Ascending aorta (tissue), 2 donors: ENCODE results near the gene GFRA1. TPM values are rescaled to one million over a fixed set of nuclear protein-coding genes. Genes with fewer than 3 reads are reported as not detected.

Experiments used
- DNase-seq, 2 donors: peaks; one replicate each; pipeline ENCODE4 v3.0.0-alpha.2; 2019; ENCODE audit warnings: low spot score in 2 of 2
- H3K27ac ChIP-seq, 2 donors: fragments of 200-600 bp; sonication (generic); one replicate each; pipeline ENCODE4 v1.5.1; 2016 to 2017; ENCODE audit warnings: mild to moderate bottlenecking in 1 of 2
- H3K27me3 ChIP-seq: fragments of 200-600 bp; sonication (generic); one replicate; pipeline ENCODE4 v1.5.1; 2017
- H3K36me3 ChIP-seq, 2 donors: fragments of 200-600 bp; sonication (generic); one replicate each; pipeline ENCODE4 v1.5.1; 2016
- H3K4me1 ChIP-seq, 2 donors: fragments of 200-600 bp; sonication (generic); one replicate each; pipeline ENCODE4 v1.5.1; 2016 to 2017; ENCODE audit warnings: mild to moderate bottlenecking in 1 of 2
- H3K4me3 ChIP-seq, 2 donors: fragments of 200-600 bp; sonication (generic); one replicate each; pipeline ENCODE4 v1.5.1; 2016 to 2017; ENCODE audit warnings: mild to moderate bottlenecking in 1 of 2
- H3K9me3 ChIP-seq, 2 donors: fragments of 200-600 bp; sonication (generic); one replicate each; pipeline ENCODE4 v1.5.1; 2016
- intact Hi-C: fragments of 100-400 bp; cut with DNase I; formaldehyde crosslinking; loops from one replicate; pipeline ENCODE4 v1.15.1; 2023
- total RNA-seq: library from RNA; depleted of rRNA; stranded (reverse); fragments of >200 nt; gene quantifications from one replicate; pipeline ENCODE4 v1.1.0, GENCODE V29; 2016
- TF ChIP-seq, protein P1 (sequence below), 3 experiments: fragments of 200-600 bp in 2 of 3; fragments of 450-650 bp in 1 of 3; sonication (generic) in 2 of 3; IDR thresholded peaks; one replicate each; pipeline ENCODE4 v1.5.1; 2016 to 2019; ENCODE audit warnings: antibody characterized with exemption in 3 of 3, mild to moderate bottlenecking in 1 of 3, moderate library complexity in 1 of 3

Gene GFRA1
- total RNA-seq, 1 donor from 2014 or later: 7.0 TPM

- Histone ChIP-seq H3K27me3 (no peaks in the 10 kb centered on the region), H3K4me1 (no peaks in the 10 kb centered on the region), H3K36me3 (no peaks in the 10 kb centered on the region), H3K27ac (no peak overlapping the region), H3K4me3 (no peak overlapping the region), H3K9me3 (no peaks in the 10 kb centered on the region)
- no peak for DNase-seq
- TF ChIP-seq, protein P1, sequence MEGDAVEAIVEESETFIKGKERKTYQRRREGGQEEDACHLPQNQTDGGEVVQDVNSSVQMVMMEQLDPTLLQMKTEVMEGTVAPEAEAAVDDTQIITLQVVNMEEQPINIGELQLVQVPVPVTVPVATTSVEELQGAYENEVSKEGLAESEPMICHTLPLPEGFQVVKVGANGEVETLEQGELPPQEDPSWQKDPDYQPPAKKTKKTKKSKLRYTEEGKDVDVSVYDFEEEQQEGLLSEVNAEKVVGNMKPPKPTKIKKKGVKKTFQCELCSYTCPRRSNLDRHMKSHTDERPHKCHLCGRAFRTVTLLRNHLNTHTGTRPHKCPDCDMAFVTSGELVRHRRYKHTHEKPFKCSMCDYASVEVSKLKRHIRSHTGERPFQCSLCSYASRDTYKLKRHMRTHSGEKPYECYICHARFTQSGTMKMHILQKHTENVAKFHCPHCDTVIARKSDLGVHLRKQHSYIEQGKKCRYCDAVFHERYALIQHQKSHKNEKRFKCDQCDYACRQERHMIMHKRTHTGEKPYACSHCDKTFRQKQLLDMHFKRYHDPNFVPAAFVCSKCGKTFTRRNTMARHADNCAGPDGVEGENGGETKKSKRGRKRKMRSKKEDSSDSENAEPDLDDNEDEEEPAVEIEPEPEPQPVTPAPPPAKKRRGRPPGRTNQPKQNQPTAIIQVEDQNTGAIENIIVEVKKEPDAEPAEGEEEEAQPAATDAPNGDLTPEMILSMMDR (IDR thresholded peaks at IDR 0.05): no peak
- intact Hi-C loops: no loop called here
Observed at GRCh38 chr10:116164291-116164690, 108.7 kb downstream of the GFRA1 start.

DNA sequence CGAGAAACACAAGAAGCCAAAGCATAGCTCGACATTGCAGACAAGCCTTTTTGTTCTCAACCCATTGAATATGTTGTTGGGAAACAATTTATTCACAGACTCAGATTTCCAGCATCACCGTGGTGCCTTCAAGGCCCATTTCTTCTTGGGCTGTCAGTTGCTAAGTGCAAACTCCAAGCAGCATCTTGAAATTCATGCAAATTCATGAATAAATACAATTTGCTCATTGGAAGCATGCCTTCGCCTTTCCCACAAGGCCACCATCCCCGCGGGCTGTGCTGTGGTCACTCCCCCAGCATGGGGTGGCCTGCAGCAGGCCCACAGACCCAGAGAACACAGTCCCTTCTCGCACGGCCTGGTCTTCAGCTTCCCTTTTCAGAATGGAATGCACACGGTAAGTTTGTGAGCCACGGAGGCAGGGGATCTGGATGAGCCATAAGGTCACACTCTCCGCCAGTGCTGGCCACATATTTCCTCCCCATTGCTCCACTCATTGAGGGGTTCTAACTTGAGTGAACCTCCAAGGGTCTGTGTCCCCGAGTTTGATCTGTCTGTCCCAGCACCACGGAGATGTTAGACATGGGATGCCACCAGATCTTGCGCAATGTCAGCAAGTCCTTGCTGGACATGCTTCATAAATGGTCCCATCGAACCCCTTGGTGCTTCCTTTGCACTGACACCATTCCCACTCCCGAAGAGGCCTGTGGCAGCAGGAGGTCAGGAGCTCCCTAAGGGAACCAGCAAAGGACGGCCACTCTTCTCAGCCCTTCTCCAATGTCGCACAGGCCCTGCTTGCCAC, 109.5 kb downstream of the GFRA1 start:
- no peak for DNase-seq
- H3K36me3 ChIP-seq: no peaks in the 10 kb centered on the region
- no peak overlapping the region for H3K4me3 ChIP-seq
- H3K9me3 ChIP-seq: no peaks in the 10 kb centered on the region
- H3K27me3 ChIP-seq: no peaks in the 10 kb centered on the region
- intact Hi-C loops: no loop called here
- TF ChIP-seq, protein P1 (IDR thresholded peaks at IDR 0.05): no peak
- no peak overlapping the region for H3K27ac ChIP-seq
- no peaks in the 10 kb centered on the region for H3K4me1 ChIP-seq

- Histone ChIP-seq H3K4me3 (no peak overlapping the region), H3K9me3 (no peaks in the 10 kb centered on the region), H3K4me1 (no peaks in the 10 kb centered on the region), H3K27ac (no peak overlapping the region), H3K27me3 (no peaks in the 10 kb centered on the region), H3K36me3 (no peaks in the 10 kb centered on the region)
- no peak for DNase-seq
- TF ChIP-seq, protein P1 (IDR thresholded peaks at IDR 0.05): no peak
- intact Hi-C loops: no loop called here
Observed at GRCh38 chr10:116162851-116163250, 110.2 kb downstream of the GFRA1 start.

GRCh38 chr10:116160271-116160670, 112.7 kb downstream of the GFRA1 start:
- intact Hi-C loops: no loop called here
- H3K27me3 ChIP-seq: no peaks in the 10 kb centered on the region
- TF ChIP-seq, protein P1 (IDR thresholded peaks at IDR 0.05): no peak
- no peak overlapping the region for H3K27ac ChIP-seq
- H3K36me3 ChIP-seq: no peaks in the 10 kb centered on the region
- DNase-seq: no peak
- no peak overlapping the region for H3K4me3 ChIP-seq
- H3K4me1 ChIP-seq: no peaks in the 10 kb centered on the region
- H3K9me3 ChIP-seq: no peaks in the 10 kb centered on the region

GRCh38 chr10:116159197-116159596, 113.8 kb downstream of the GFRA1 start:
- TF ChIP-seq, protein P1 (IDR thresholded peaks at IDR 0.05): no peak
- DNase-seq: no peak
- Histone ChIP-seq H3K9me3 (no peaks in the 10 kb centered on the region), H3K4me1 (no peaks in the 10 kb centered on the region), H3K36me3 (no peaks in the 10 kb centered on the region), H3K4me3 (no peak overlapping the region), H3K27me3 (no peaks in the 10 kb centered on the region), H3K27ac (no peak overlapping the region)
- intact Hi-C loops: no loop called here
